ENCODE data around the gene R3HDM1. TPM values are rescaled to one million over a fixed set of nuclear protein-coding genes. Genes with fewer than 3 reads are reported as not detected.

R3HDM1 gene
- total RNA-seq, 1 donor from 2014 or later, result 60.4 TPM

- Mint-ChIP-seq H3K4me1 (ENCODE audit: low read depth) (no peaks in the 10 kb centered on the region), H3K4me3 (ENCODE audit: low read depth) (no peak overlapping the region), H3K27me3 (no peaks in the 10 kb centered on the region), H3K27ac (no peak overlapping the region), H3K36me3 (ENCODE audit: insufficient read depth) (peaks cover 32% of the 10 kb centered on the region), H3K9me3 (ENCODE audit: low read depth) (peaks cover 9% of the 10 kb centered on the region)
- TF ChIP-seq CTCF (IDR thresholded peaks at IDR 0.05; ENCODE audit: unreplicated experiment), result no peak
- no peak for DNase-seq (ENCODE audit: low spot score, unreplicated experiment)
These were observed 26.5 kb upstream of the R3HDM1 start for GRCh38 chr2:135504811-135505210.

DNA sequence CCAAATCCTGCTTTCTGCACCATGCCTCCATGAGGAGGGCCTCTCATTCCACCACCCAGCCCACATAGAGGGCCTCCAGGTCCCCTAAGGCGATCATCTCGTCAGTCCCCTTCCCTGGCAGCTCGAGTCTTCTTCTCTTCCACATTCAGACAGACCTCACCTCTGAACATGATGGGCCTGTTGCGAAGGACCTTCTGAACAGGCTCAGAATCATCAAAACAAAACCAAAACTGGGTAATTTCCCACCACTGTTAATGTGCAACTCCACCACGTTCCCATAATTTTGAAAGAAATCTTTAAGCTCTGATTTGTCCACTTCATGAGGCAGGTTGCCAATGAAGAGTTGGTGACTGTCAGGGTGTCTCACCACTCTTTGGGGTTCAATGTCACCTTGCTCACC lies 20.7 kb upstream of the R3HDM1 start:
- peaks cover 19% of the 10 kb centered on the region for H3K9me3 Mint-ChIP-seq (ENCODE audit: low read depth)
- no peaks in the 10 kb centered on the region for H3K27me3 Mint-ChIP-seq
- peaks cover 26% of the 10 kb centered on the region for H3K36me3 Mint-ChIP-seq (ENCODE audit: insufficient read depth)
- no peaks in the 10 kb centered on the region for H3K4me1 Mint-ChIP-seq (ENCODE audit: low read depth)
- no peak overlapping the region for H3K27ac Mint-ChIP-seq
- TF ChIP-seq CTCF (IDR thresholded peaks at IDR 0.05; ENCODE audit: unreplicated experiment), result no peak
- no peak for DNase-seq (ENCODE audit: low spot score, unreplicated experiment)
- no peak overlapping the region for H3K4me3 Mint-ChIP-seq (ENCODE audit: low read depth)

DNA sequence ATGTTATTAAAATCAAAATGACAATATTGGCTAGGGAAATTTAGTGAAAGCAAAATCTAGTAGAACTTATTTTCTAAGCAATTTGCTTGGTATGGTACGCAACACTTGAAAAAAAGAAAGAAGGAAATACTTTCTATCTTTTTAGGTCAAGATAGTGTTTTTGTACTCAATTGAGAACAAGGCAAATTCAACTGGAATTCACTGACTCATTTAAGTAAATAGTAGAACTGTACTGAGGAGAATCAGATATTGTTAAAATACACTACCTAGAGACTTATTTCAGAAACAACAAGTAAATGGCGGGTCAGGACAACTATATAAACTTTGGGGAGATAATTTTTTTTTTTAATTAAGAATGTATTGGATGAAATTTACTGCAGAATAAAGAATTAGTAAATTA lies 19.2 kb upstream of the R3HDM1 start:
- no peak overlapping the region for H3K4me3 Mint-ChIP-seq (ENCODE audit: low read depth)
- peaks cover 23% of the 10 kb centered on the region for H3K36me3 Mint-ChIP-seq (ENCODE audit: insufficient read depth)
- TF ChIP-seq CTCF (IDR thresholded peaks at IDR 0.05; ENCODE audit: unreplicated experiment), result no peak
- H3K9me3 Mint-ChIP-seq (ENCODE audit: low read depth), result peaks cover 19% of the 10 kb centered on the region
- DNase-seq (ENCODE audit: low spot score, unreplicated experiment), result no peak
- no peak overlapping the region for H3K27ac Mint-ChIP-seq
- no peaks in the 10 kb centered on the region for H3K27me3 Mint-ChIP-seq
- H3K4me1 Mint-ChIP-seq (ENCODE audit: low read depth), result no peaks in the 10 kb centered on the region

DNA sequence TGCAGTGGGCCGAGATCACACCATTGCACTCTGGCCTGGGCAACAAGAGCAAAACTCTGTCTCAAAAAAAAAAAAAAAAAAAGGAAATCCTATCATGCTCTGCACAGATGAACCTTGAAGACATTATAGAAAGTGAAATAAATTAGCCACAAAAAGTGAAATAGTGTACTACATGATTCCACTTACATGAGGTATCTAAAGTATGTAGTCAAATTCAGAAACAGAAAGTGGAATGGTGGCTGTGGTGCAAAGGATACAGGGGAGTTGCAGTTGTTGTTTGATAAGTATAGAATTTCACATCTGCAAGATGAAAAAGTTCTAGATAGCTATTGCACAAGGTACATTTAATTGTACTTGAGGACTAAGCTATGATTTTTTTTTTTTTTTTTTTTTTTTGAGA lies 5.5 kb upstream of the R3HDM1 start:
- DNase-seq (ENCODE audit: low spot score, unreplicated experiment), result no peak
- Mint-ChIP-seq H3K4me3 (ENCODE audit: low read depth) (no peak overlapping the region), H3K4me1 (ENCODE audit: low read depth) (peaks cover 2% of the 10 kb centered on the region), H3K27me3 (no peaks in the 10 kb centered on the region), H3K36me3 (ENCODE audit: insufficient read depth) (peaks cover 18% of the 10 kb centered on the region), H3K27ac (no peak overlapping the region), H3K9me3 (ENCODE audit: low read depth) (peaks cover 4% of the 10 kb centered on the region)
- no peak for TF ChIP-seq CTCF (IDR thresholded peaks at IDR 0.05; ENCODE audit: unreplicated experiment)

GRCh38 chr2:135528006-135528405 lies 3.3 kb upstream of the R3HDM1 start:
- H3K4me3 Mint-ChIP-seq (ENCODE audit: low read depth), result no peak overlapping the region

More at GRCh38 chr2:135528006-135528405, 3.3 kb upstream of the R3HDM1 start:
- H3K9me3 Mint-ChIP-seq (ENCODE audit: low read depth), result no peaks in the 10 kb centered on the region
- peaks cover 7% of the 10 kb centered on the region for H3K36me3 Mint-ChIP-seq (ENCODE audit: insufficient read depth)
- no peak for DNase-seq (ENCODE audit: low spot score, unreplicated experiment)
- no peak overlapping the region for H3K27ac Mint-ChIP-seq
- peaks cover 9% of the 10 kb centered on the region for H3K4me1 Mint-ChIP-seq (ENCODE audit: low read depth)
- no peak for TF ChIP-seq CTCF (IDR thresholded peaks at IDR 0.05; ENCODE audit: unreplicated experiment)
- no peaks in the 10 kb centered on the region for H3K27me3 Mint-ChIP-seq
